H1 (cell line): Measurements from ENCODE around the gene C2CD2L. TPM values are rescaled to one million over a fixed set of nuclear protein-coding genes. Genes with fewer than 3 reads are reported as not detected.

Experiments used
- CHD1 ChIP-seq: IDR thresholded peaks from 2 replicates; pipeline ENCODE4 v1.6.1; 2012; ENCODE audit warnings: low read depth, low read length, improper control_type of control experiment
- EZH2 ChIP-seq: fragments of 200-600 bp; sonication (generic); IDR thresholded peaks from 2 replicates; pipeline ENCODE4 v1.7.1; 2012; ENCODE audit warnings: low read depth, mild to moderate bottlenecking, moderate library complexity, low read length, inconsistent platforms; ENCODE audit not compliant: severe bottlenecking
- SP1 ChIP-seq: IDR thresholded peaks from 2 replicates; pipeline ENCODE4 v1.6.1; 2011; ENCODE audit warnings: low read depth, low read length
- ZNF274 ChIP-seq: IDR thresholded peaks from 2 replicates; pipeline ENCODE4 v1.7.0; 2012; ENCODE audit warnings: low read length, borderline replicate concordance; ENCODE audit errors: extremely low read depth
- polyA plus RNA-seq, 7 experiments: library from polyadenylated mRNA; depleted of rRNA in 3 of 7; stranded (reverse) in 5 of 7; unstranded in 2 of 7; fragments of >200 nt in 5 of 7; fragments of 200-250 nt in 2 of 7; gene quantifications; 1 replicate in 5 of 7; 2 replicates in 1 of 7; 4 replicates in 1 of 7; pipeline versions ENCODE4 v1.2.1 to v1.2.3, GENCODE V29; 2011 to 2013; ENCODE audit warnings: missing spikeins in 2 of 7, mixed read lengths in 2 of 7
- total RNA-seq: library from RNA; stranded (reverse); fragmentation: NEBNext Ultra II Directional; extraction: Animal tissue kit (Norgen Biotek cat#: 25700); gene quantifications from 2 replicates; pipeline ENCODE4 v1.2.1, GENCODE V29; 2021
- TF ChIP-seq, protein P1 (sequence below): IDR thresholded peaks from 2 replicates; pipeline ENCODE4 v1.6.1; 2012; ENCODE audit warnings: inconsistent platforms

C2CD2L gene
- total and polyA plus RNA-seq, 2 of the 8 experiments (the other 6 are each of a cell fraction or from before 2014, with no cell fraction given), result 2.5 to 4.0 TPM

DNA sequence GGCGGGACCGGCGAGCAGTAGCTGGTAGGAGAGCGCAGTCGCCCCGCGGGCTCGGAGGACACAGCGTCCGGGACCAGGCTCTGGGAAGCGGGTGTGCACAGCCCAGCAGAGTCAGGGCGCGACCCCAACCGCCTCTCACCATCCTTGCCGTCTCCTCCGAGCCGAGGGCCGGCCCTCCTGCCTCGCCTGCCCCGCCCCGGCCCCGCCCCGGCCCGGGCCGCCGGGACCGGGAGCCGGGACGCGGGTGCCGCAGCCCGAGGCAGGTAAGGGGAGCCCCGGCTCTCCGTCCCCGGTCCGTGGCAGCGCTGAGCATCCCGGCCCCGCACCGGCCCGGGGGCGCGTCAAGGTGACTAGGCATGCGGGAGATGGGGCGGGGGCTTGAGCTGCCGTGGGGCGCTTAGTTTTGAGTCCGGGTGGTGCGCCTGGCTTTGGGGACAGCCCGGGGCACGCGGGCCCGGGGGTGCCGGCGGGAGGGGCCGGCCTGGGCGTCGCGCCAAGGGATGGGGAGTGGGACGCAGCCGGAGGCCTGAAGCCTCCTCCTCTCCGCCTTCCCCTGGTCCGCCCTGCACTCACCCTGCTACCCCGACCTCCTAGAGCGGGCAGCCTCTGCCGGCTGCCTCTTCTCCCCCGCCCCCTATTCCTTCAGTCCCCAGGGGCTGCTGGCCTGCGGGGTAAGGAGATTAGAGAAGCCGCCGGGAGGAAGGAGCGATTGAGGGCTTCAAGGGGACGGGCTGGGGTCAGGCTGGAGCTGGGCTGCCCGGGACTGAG is 42.1 kb downstream of the C2CD2L start, which contains the start of gene ABCG4 (continued):
- TF ChIP-seq EZH2 (peak; percentile 45), CHD1 (no peak), ZNF274 (no peak), SP1 (no peak)
- TF ChIP-seq, protein P1, sequence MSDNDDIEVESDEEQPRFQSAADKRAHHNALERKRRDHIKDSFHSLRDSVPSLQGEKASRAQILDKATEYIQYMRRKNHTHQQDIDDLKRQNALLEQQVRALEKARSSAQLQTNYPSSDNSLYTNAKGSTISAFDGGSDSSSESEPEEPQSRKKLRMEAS, result no peak; the same call in 1 of the 2 replicates
